H1 (cell line): ENCODE data around the gene F7. TPM values are rescaled to one million over a fixed set of nuclear protein-coding genes. Genes with fewer than 3 reads are reported as not detected.
"Not testable (repeated sequence)": the region's sequence is repeated elsewhere in the genome, so short reads cannot be mapped to it uniquely, and the experiment has no call there.

Experiments used
- CTCF ChIA-PET: fragments of 300-600 bp; sonication (Branson Sonifier 250); formaldehyde crosslinking; loops from one replicate; lab custom pipeline; 2021; ENCODE audit not compliant: partially characterized antibody; lab: Charles Lee
- POLR2A ChIA-PET: fragments of 300-600 bp; sonication (Branson Sonifier 250); formaldehyde crosslinking; loops from one replicate; lab custom pipeline; 2021; ENCODE audit warnings: inconsistent platforms; ENCODE audit not compliant: partially characterized antibody; lab: Charles Lee
- DNase-seq, 2 experiments: peaks; one replicate each; pipeline versions ENCODE4 v3.0.0 to v3.0.0-alpha.2; 2010 to 2022; ENCODE audit warnings: low spot score in 2 of 2, low read depth in 1 of 2, mixed read lengths in 1 of 2
- FAIRE-seq: peaks from 2 replicates; lab custom pipeline; 2011; peaks lifted over from hg19 to GRCh38; lab: Jason Lieb, UNC
- H2AFZ ChIP-seq: 2 replicates; pipeline ENCODE4 v1.8.1; 2012; ENCODE audit warnings: low read length, inconsistent platforms
- H2AK5ac ChIP-seq: 2 replicates; pipeline ENCODE4 v1.6.1; 2013; ENCODE audit warnings: low read depth, low read length
- H2BK120ac ChIP-seq: replicated peaks from 2 replicates; pipeline ENCODE3; 2013; ENCODE audit warnings: low read depth, low read length, inconsistent platforms
- H2BK12ac ChIP-seq: 2 replicates; pipeline ENCODE4 v1.6.1; 2013; ENCODE audit warnings: low read depth, low read length
- H2BK15ac ChIP-seq: 2 replicates; pipeline ENCODE4 v1.6.1; 2013; ENCODE audit warnings: low read length
- H2BK20ac ChIP-seq: 2 replicates; pipeline ENCODE4 v1.6.1; 2013; ENCODE audit warnings: low read length
- H2BK5ac ChIP-seq: 2 replicates; pipeline ENCODE4 v1.6.1; 2013; ENCODE audit warnings: low read depth, low read length
- H3K14ac ChIP-seq: 2 replicates; pipeline ENCODE4 v1.6.1; 2013; ENCODE audit warnings: inconsistent platforms; ENCODE audit not compliant: insufficient read length
- H3K18ac ChIP-seq: 2 replicates; pipeline ENCODE4 v1.6.1; 2013; ENCODE audit warnings: low read length; ENCODE audit errors: extremely low read depth
- H3K23ac ChIP-seq: 2 replicates; pipeline ENCODE4 v1.6.1; 2013; ENCODE audit warnings: inconsistent platforms; ENCODE audit not compliant: insufficient read length
- H3K23me2 ChIP-seq: 2 replicates; pipeline ENCODE4 v1.6.1; 2013; ENCODE audit warnings: low read depth, low read length
- H3K27ac ChIP-seq: 2 replicates; pipeline ENCODE4 v1.6.1; 2011; ENCODE audit warnings: low read depth, low read length, inconsistent platforms
- H3K27me3 ChIP-seq, 4 experiments: replicated peaks in 1 of 4; 1 replicate in 1 of 4; 2 replicates in 3 of 4; pipeline versions ENCODE4 v1.6.1 to v1.8.1; 2011 to 2013; ENCODE audit warnings: low read length in 3 of 4, mild to moderate bottlenecking in 3 of 4, inconsistent platforms in 2 of 4, mixed read lengths in 2 of 4, moderate library complexity in 1 of 4; ENCODE audit not compliant: control insufficient read depth in 3 of 4, insufficient read depth in 3 of 4; ENCODE audit errors: extremely low read depth in 1 of 4
- H3K36me3 ChIP-seq, 4 experiments: 2 replicates each; pipeline versions ENCODE4 v1.6.1 to v1.8.1; 2011 to 2013; ENCODE audit warnings: mild to moderate bottlenecking in 4 of 4, low read length in 3 of 4, moderate library complexity in 2 of 4, control low read depth in 1 of 4, inconsistent platforms in 1 of 4; ENCODE audit not compliant: insufficient read depth in 4 of 4, control insufficient read depth in 2 of 4
- H3K4ac ChIP-seq: replicated peaks from 2 replicates; pipeline ENCODE3; 2013; ENCODE audit warnings: low read length, low read depth, mixed read lengths, inconsistent platforms; ENCODE audit not compliant: insufficient read length
- H3K4me1 ChIP-seq, 4 experiments: replicated peaks in 1 of 4; 1 replicate in 1 of 4; 2 replicates in 3 of 4; pipeline versions ENCODE4 v1.6.1 to v1.8.1; 2011 to 2013; ENCODE audit warnings: low read length in 3 of 4, inconsistent platforms in 2 of 4, mixed read lengths in 1 of 4; ENCODE audit not compliant: insufficient read depth in 4 of 4, control insufficient read depth in 3 of 4
- H3K4me2 ChIP-seq, 2 experiments: 2 replicates each; pipeline versions ENCODE4 v1.6.1 to v1.8.1; 2011 to 2013; ENCODE audit warnings: low read depth in 2 of 2, low read length in 2 of 2, control low read depth in 1 of 2, inconsistent platforms in 1 of 2, mild to moderate bottlenecking in 1 of 2; ENCODE audit not compliant: insufficient read depth in 1 of 2
- H3K4me3 ChIP-seq, 4 experiments: fragments of 200-600, 300-600 bp in 1 of 4; sonication (generic), shearing (Covaris generic), sonication (Bioruptor Twin) in 1 of 4; 2 replicates each; pipeline versions ENCODE4 v1.5.1 to v1.8.1; 2011 to 2016; ENCODE audit warnings: low read length in 4 of 4, low read depth in 3 of 4, control low read depth in 2 of 4, inconsistent platforms in 2 of 4, mild to moderate bottlenecking in 2 of 4, mixed read lengths in 1 of 4, moderate library complexity in 1 of 4; ENCODE audit not compliant: insufficient read depth in 2 of 4; ENCODE audit errors: extremely low read depth in 1 of 4
- H3K56ac ChIP-seq: replicated peaks from 2 replicates; pipeline ENCODE3; 2013; ENCODE audit warnings: low read depth, mild to moderate bottlenecking, mixed read lengths, low read length, inconsistent platforms; ENCODE audit not compliant: insufficient read length
- H3K79me1 ChIP-seq: 2 replicates; pipeline ENCODE4 v1.6.1; 2013; ENCODE audit warnings: low read depth, low read length, control low read depth
- H3K79me2 ChIP-seq, 2 experiments: 2 replicates each; pipeline versions ENCODE4 v1.6.1 to v1.8.1; 2012 to 2013; ENCODE audit warnings: low read length in 2 of 2, mild to moderate bottlenecking in 2 of 2, inconsistent platforms in 1 of 2; ENCODE audit not compliant: insufficient read depth in 2 of 2, control insufficient read depth in 1 of 2
- H3K9ac ChIP-seq, 4 experiments: replicated peaks in 1 of 4; 1 replicate in 1 of 4; 2 replicates in 3 of 4; pipeline versions ENCODE4 v1.6.1 to v1.8.1; 2011 to 2013; ENCODE audit warnings: low read depth in 3 of 4, low read length in 3 of 4, control low read depth in 2 of 4, mild to moderate bottlenecking in 2 of 4, moderate library complexity in 2 of 4, inconsistent platforms in 1 of 4; ENCODE audit errors: extremely low read depth in 1 of 4
- H3K9me3 ChIP-seq, 2 experiments: 2 replicates each; pipeline versions ENCODE4 v1.6.1 to v1.8.1; 2012 to 2013; ENCODE audit warnings: mild to moderate bottlenecking in 2 of 2, moderate library complexity in 2 of 2, control low read depth in 1 of 2, inconsistent platforms in 1 of 2, low read depth in 1 of 2, low read length in 1 of 2, mixed read lengths in 1 of 2; ENCODE audit not compliant: insufficient read depth in 2 of 2
- H4K20me1 ChIP-seq, 2 experiments: replicated peaks in 1 of 2; 2 replicates each; pipeline versions ENCODE3 to v1.8.1; 2011 to 2013; ENCODE audit warnings: inconsistent platforms in 2 of 2, low read length in 2 of 2, mild to moderate bottlenecking in 1 of 2; ENCODE audit not compliant: insufficient read depth in 2 of 2, control insufficient read depth in 1 of 2
- H4K5ac ChIP-seq: 2 replicates; pipeline ENCODE4 v1.6.1; 2013; ENCODE audit warnings: low read length, low read depth, mixed read lengths, inconsistent platforms; ENCODE audit not compliant: insufficient read length
- H4K8ac ChIP-seq: 2 replicates; pipeline ENCODE4 v1.8.0; 2013; ENCODE audit warnings: mild to moderate bottlenecking, moderate library complexity, low read length, inconsistent platforms; ENCODE audit not compliant: insufficient read depth; ENCODE audit errors: extremely low read depth
- H4K91ac ChIP-seq: replicated peaks from 2 replicates; pipeline ENCODE3; 2013; ENCODE audit warnings: low read length, mixed read lengths, inconsistent platforms; ENCODE audit not compliant: insufficient read length
- WGBS, 2 experiments: shearing (Covaris generic) in 1 of 2; methylation state at CpG; one replicate each; pipeline versions ENCODE4 v1.1.6 to v1.1.7; 2013 to 2015; ENCODE audit warnings: low lambda C conversion rate in 2 of 2, mixed read lengths in 2 of 2, inconsistent platforms in 1 of 2, low coverage in 1 of 2, missing lambda C conversion rate in 1 of 2; ENCODE audit not compliant: insufficient replicate concordance in 2 of 2, insufficient coverage in 1 of 2, insufficient read length in 1 of 2; ENCODE audit errors: extremely low coverage in 1 of 2, missing lambda C conversion rate in 1 of 2; 5-methylcytosine and 5-hydroxymethylcytosine counted together
- polyA plus RNA-seq, 7 experiments: library from polyadenylated mRNA; depleted of rRNA in 3 of 7; stranded (reverse) in 5 of 7; unstranded in 2 of 7; fragments of >200 nt in 5 of 7; fragments of 200-250 nt in 2 of 7; gene quantifications; 1 replicate in 5 of 7; 2 replicates in 1 of 7; 4 replicates in 1 of 7; pipeline versions ENCODE4 v1.2.1 to v1.2.3, GENCODE V29; 2011 to 2013; ENCODE audit warnings: missing spikeins in 2 of 7, mixed read lengths in 2 of 7
- total RNA-seq: library from RNA; stranded (reverse); fragmentation: NEBNext Ultra II Directional; extraction: Animal tissue kit (Norgen Biotek cat#: 25700); gene quantifications from 2 replicates; pipeline ENCODE4 v1.2.1, GENCODE V29; 2021

The F7 gene
- total and polyA plus RNA-seq, 2 of the 8 experiments (the other 6 are each of a cell fraction or from before 2014, with no cell fraction given) = 0.43 to 0.98 TPM

- not testable (repeated sequence) for H3K9me3 ChIP-seq, H2BK120ac ChIP-seq, H3K27me3 ChIP-seq, H3K9ac ChIP-seq, H3K4me2 ChIP-seq, H3K23ac ChIP-seq, H3K18ac ChIP-seq, H3K79me1 ChIP-seq, H2AFZ ChIP-seq, H3K27ac ChIP-seq, H3K14ac ChIP-seq, FAIRE-seq, H4K5ac ChIP-seq, H3K79me2 ChIP-seq, H2BK12ac ChIP-seq, H2BK15ac ChIP-seq, H4K91ac ChIP-seq, H4K8ac ChIP-seq, H3K4me3 ChIP-seq, H2BK5ac ChIP-seq, H4K20me1 ChIP-seq, H3K4ac ChIP-seq, H3K23me2 ChIP-seq, H3K56ac ChIP-seq, H2BK20ac ChIP-seq, DNase-seq, H3K36me3 ChIP-seq
- WGBS, 2 experiments = 84% methylated on average over 8 of the region's 10 CpGs; no CpG with 5 or more reads in 1 of the 2 experiments
- H3K4me1 ChIP-seq = peaks cover 0 to 10% (median 6%) of the 10 kb centered on the region in 4 experiments; a peak in 6 of 7 replicates
- 0 out of 2 replicates have a peak overlapping the region, but pooled peaks have one; percentile 9 for H2AK5ac ChIP-seq
- ChIA-PET POLR2A (interaction anchor here (1.3 kb wide), 1 partner anchor 9 kb away, joined by 5 read pairs; no protein-coding TSS in a partner anchor), CTCF (interaction anchor here (0.8 to 3.3 kb wide), 5 partner anchors 13 to 73 kb away, joined by 3 to 14 read pairs (median 5); no protein-coding TSS in a partner anchor)
Measured at GRCh38 chr13:113102302-113102701, 3.3 kb upstream of the F7 start.
